GM12874 (cell line): ENCODE results near the gene SLC30A9.

Experiments used
- CTCF ChIP-seq: IDR thresholded peaks from 2 replicates; pipeline ENCODE4 v1.5.1; 2011; ENCODE audit warnings: low read depth, mild to moderate bottlenecking, control low read depth, low read length, moderate library complexity; ENCODE audit not compliant: insufficient read depth

The SLC30A9 gene

DNA sequence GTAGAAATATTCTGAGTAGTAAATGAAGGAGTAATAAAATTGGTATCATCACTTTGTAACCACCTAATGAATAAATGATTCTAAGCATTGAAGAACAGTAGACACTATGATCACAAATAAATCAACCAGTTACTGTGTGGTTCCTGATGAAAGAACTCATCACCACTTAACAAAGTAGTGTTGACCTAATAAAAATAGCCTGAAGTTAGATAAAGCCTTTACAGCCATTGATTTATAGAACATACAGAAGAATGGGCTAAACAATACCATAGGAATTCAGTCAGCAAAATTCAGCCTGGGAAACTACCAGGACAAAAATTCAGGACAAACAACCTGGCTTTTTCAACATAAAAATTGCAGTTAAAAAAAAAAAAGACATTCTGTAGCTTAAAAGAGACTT is 9.0 kb downstream of the SLC30A9 start:
- TF ChIP-seq CTCF = no peak

DNA sequence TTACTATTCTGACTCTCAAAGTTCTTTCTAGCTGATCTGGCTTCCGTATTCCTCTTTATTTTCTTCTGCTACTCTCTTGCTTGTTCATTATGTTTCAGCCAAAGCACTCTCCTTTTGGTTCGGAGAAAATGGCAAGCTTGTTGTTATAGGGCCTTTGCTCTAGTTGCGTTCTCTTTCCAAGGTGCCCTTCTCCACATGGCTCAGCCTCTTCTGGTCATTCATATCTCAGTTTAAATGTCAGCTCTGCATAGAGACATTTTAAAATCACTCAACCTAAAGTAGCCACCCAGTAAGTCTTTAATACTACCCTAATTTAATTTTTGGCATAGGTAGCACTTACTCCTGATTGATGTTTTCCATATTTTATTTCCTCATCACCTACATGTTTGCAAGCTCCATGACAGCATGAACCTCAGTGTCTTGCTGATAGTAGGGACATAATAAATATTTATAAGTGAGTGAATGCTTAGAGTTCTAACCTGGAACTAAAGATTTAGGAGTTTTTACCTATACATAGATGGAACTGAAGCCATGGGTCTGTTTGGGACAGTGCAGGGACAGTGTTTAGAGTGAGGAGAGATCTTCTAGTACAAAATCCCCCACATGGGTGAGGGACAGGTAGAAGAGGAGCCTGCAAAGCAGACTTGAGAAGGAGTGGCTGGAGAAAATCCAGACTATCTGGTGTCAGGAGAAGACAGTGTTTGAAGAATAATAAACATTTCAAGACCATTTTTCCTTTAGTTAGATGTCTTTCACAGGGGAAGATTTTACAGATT is 17.9 kb downstream of the SLC30A9 start:
- TF ChIP-seq CTCF = no peak

- no peak for TF ChIP-seq CTCF
These were observed 25.1 kb downstream of the SLC30A9 start for GRCh38 chr4:42015438-42015837.

DNA sequence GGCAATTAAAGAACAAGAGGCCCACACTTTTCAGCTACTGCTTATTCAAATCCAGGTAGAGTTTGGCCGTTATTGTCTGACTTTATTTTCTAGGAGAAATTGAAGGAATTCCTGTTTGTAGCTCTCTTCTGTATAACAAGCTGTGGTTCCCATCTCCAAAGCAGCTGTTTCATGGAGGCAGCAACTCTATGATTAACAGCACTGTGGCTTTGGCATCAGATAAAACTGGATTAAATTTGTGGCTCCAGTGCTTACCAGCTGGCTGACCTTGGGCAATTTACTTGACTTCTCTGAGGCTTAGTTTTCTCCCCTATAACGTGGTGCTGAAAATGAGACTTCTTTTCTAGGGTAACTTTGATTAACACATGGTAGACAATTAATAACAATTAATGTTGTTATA is 28.1 kb downstream of the SLC30A9 start:
- TF ChIP-seq CTCF = no peak

- no peak for TF ChIP-seq CTCF
These were observed 58.1 kb downstream of the SLC30A9 start for GRCh38 chr4:42048394-42048793.

DNA sequence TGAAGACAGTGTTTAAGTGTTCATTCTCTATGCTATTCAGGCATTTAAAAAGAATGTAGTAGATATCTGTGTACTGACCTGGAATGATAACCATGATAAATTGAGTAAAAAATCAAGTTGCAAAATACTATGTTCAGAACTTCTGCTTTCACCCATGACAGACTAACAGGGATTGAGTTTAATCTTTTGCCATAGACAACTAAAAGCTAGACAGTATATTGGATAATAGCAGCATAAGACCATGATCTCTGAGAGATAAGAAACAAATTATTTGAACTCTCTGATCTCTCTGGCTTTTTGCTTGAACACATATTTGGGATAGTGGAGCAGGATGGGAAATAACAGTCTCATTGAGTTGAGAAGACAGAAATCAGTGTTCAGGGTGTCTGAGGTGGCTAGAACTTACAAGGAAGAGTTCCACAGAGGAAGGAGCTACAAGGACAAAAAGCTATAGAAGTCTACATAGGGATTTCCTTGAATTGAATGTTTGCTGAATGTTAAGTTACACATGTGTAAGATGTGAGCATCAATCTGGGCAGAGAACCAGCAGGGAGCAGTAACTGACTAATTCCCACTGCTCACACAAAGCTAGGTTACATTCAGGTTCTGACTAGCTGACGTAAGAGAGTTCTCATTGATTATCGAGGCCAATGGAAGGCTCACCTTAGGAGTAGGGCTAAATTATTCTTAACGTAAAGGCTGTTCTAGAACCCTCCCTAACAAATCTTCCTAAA is 60.4 kb downstream of the SLC30A9 start:
- no peak for TF ChIP-seq CTCF

- no peak for TF ChIP-seq CTCF
These were observed 76.1 kb downstream of the SLC30A9 start for GRCh38 chr4:42066402-42066801.
